ENCODE results near the gene SLC4A1.

The SLC4A1 gene

DNA sequence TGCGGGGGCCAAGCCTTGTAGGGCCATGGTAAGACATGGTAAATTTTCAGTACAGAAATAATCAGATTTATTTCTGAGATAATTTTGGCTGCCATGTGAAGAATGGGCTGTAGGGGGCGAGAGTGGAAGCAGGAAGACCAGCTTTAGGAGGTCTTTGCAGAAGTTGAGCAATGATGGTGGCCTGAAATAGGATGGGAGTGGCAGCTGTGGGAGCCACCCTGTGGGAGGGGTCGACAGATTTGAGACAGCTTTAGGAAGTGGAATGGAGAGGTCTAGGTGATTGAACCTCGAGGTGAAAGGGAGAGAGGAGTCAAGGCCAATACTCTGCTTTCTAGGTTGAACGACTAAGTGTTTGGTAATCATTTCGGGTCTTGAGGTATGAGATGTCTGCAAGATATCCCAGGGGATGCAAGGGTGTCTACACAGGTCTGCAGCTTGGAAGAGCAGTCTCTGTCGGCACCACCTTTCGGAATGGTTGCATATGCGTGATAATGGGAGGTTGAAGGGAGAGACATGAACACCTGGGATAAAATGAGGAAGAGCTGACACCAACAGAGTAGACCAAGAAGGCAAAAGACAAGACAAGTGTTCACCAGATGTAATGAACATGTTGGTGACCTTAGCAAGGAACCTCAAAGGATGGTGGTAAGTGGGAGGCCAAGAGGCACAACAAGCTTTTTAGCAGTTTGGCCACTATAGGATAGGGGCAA is 64.0 kb downstream of the SLC4A1 start:
- peaks cover 14% of the 10 kb centered on the region for H3K36me3 ChIP-seq (ENCODE audit: control insufficient read depth, insufficient read depth, low read length)
- no peak overlapping the region for H3K9ac ChIP-seq (ENCODE audit: low read length)
- peaks cover 18% of the 10 kb centered on the region for H3K4me1 ChIP-seq (ENCODE audit: control insufficient read depth, insufficient read depth, low read length)
- no peaks in the 10 kb centered on the region for H3K27me3 ChIP-seq (ENCODE audit: control insufficient read depth, insufficient read depth, low read length)
- no peak overlapping the region for H3K4me3 ChIP-seq (ENCODE audit: low read length)
- H3K9me3 ChIP-seq (ENCODE audit: control insufficient read depth, low read length), result no peaks in the 10 kb centered on the region

DNA sequence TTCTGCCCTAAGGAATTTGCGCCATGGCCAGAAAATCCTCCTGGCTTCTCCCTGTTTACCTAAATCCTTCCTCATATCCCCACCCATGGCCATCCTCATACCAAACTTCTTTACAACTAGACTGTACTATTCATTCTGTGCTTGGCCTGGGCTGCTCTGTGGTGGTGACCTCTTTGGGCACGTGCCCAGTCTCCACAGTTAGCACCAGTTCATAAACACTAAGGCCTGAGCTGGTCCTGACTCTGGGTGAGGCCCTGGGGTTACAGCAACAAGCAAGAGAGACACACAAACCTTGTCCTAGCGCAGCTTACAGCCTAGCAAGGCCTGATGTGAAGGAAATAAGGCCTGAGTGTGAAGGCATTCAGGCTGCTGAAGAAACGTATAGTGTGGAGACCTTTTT is 65.2 kb downstream of the SLC4A1 start:
- Histone ChIP-seq H3K9ac (ENCODE audit: low read length) (no peak overlapping the region), H3K4me3 (ENCODE audit: low read length) (no peak overlapping the region), H3K27me3 (ENCODE audit: control insufficient read depth, insufficient read depth, low read length) (no peaks in the 10 kb centered on the region), H3K9me3 (ENCODE audit: control insufficient read depth, low read length) (no peaks in the 10 kb centered on the region), H3K36me3 (ENCODE audit: control insufficient read depth, insufficient read depth, low read length) (peaks cover 7% of the 10 kb centered on the region), H3K4me1 (ENCODE audit: control insufficient read depth, insufficient read depth, low read length) (peaks cover 26% of the 10 kb centered on the region)

DNA sequence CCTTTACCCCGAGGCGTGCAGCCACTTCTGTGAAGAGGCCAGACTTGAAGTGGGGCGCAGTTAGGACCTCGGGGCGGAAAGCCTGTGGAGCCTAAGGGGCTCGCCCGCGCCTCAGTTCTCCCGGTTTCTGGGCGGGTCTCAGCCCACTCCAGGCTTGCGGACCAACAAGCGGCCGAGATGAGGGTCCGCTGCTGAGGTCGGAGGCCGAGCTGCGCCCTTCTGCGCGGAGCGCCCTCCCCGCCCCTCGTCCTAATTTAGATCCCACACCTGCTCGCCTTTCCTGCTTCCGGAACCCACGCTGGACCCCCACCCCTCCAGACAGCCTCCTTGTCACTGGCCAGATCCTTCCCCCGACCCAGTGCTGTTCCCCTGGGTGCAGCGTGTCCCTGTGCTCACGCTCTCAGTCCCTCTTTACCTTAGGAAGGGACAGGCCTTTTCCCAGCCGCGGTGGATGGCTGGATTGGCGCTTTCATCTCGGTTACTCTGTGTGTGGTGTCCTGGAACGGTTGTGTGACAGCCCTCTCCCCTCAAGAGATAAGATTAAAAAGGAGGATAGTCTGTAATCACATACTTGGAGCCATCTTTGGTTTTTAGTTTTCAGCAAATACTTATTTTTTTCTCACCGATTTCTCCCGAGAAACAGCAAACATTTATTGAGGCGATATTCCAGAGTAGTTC is 67.3 kb downstream of the SLC4A1 start:
- H3K4me1 ChIP-seq (ENCODE audit: control insufficient read depth, insufficient read depth, low read length), result peaks cover 27% of the 10 kb centered on the region
- H3K27me3 ChIP-seq (ENCODE audit: control insufficient read depth, insufficient read depth, low read length), result no peaks in the 10 kb centered on the region
- peak overlapping the region; percentile 35 for H3K4me3 ChIP-seq (ENCODE audit: low read length)
- no peaks in the 10 kb centered on the region for H3K36me3 ChIP-seq (ENCODE audit: control insufficient read depth, insufficient read depth, low read length)
- H3K9me3 ChIP-seq (ENCODE audit: control insufficient read depth, low read length), result no peaks in the 10 kb centered on the region
- peak overlapping the region; percentile 92 for H3K9ac ChIP-seq (ENCODE audit: low read length)

DNA sequence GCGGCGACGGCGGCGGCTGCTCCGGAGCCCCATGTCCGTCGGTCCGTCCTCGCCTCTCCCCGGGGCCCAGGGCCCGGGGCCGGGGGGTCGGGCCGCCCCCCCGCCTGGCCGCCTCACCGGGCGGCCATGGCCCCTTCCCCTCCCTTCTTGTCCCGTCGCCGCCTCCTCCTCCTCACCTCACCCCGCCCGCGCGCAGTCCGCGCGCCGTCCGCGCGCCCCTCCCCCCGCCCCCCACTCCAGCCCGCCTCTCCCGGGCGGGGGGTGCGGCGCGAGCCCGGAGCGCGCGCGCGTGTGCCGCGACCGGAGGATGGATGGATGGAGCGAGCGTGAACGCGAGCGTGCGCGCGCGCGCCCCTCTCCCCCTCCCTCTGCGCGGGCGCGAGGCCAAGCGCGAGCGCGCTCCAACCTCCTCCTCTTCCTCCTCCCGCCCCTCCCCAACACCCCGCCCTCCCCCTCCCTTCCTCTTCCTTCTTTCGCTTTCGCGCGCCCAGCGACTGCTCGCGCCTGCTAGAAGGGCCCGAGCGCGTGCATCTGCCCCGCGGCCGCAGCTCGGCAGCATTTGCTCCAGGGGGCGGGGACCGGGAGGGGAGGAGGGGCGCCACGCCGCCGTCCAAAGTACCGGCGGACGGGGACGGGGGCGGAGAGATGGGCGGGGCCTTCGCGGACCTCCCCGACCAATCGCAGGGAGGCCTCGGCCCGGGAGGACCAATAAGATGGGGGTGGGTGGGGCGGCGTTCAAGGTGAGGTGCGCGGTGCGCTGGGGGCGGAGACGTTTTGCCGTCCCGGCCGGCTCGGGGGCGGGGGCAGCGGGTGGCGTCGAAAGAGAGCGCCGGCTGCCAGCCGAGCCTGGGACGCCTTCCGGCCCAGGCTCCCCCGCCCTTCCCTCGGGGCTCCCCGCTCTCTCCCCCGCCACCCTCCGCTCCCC is 68.1 kb downstream of the SLC4A1 start, which contains the start of gene ATXN7L3:
Gene ATXN7L3, minus strand, starts transcription at position 332 of the 925 bp plus-strand sequence. CDS start 1,814 bp downstream, outside the sequence.
- H3K27me3 ChIP-seq (ENCODE audit: control insufficient read depth, insufficient read depth, low read length), result no peaks in the 10 kb centered on the region
- H3K36me3 ChIP-seq (ENCODE audit: control insufficient read depth, insufficient read depth, low read length), result no peaks in the 10 kb centered on the region
- H3K4me1 ChIP-seq (ENCODE audit: control insufficient read depth, insufficient read depth, low read length), result peaks cover 27% of the 10 kb centered on the region
- peak within 1 kb of the TSS; percentile 83 for H3K4me3 ChIP-seq (ENCODE audit: low read length)
- H3K9me3 ChIP-seq (ENCODE audit: control insufficient read depth, low read length), result no peaks in the 10 kb centered on the region
- peak within 1 kb of the TSS; percentile 96 for H3K9ac ChIP-seq (ENCODE audit: low read length)

DNA sequence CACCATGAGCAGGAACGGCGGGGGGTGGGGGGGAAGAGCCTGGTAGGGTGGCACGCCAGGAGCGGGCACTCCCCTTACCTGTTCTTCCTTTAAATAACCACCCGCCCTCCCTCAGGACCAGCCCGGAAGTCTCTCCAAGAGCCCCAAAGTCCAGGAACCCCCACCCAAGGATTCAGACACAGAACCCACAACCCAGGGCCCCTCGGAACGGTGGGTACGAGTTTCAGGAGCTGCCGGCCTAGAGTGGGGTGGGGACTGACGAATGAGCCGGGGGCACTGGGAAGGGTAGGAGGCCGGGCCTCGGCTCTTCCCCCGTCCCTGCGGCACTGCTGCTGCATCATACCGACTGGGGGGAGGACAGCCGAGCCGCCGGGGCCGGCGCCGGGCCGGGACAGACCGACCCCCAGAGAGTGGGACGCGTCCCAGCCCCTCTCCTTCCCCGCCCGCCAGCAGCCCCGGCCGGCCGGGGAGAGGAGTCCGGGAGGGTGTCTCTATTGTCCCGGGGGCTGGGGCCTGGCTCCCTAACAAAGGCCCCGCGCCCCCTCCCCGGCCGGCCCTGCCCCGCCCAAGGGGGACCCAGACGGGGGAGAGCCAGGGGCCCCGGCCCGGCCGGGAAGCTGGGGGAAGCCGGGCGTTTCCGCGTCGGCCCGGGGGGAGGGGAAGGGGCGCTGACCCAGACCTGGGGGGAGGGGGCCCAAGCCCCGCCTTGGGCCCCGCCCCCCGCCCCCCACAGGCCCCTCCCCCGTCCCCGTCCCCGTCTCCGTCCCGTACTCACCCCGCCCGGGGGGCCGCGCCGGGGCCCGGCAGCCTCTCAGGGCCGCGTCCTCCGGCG is 69.0 kb downstream of the SLC4A1 start:
- Histone ChIP-seq H3K36me3 (ENCODE audit: control insufficient read depth, insufficient read depth, low read length) (no peaks in the 10 kb centered on the region), H3K27me3 (ENCODE audit: control insufficient read depth, insufficient read depth, low read length) (no peaks in the 10 kb centered on the region), H3K4me3 (ENCODE audit: low read length) (peak overlapping the region; percentile 83), H3K4me1 (ENCODE audit: control insufficient read depth, insufficient read depth, low read length) (peaks cover 20% of the 10 kb centered on the region), H3K9ac (ENCODE audit: low read length) (peak overlapping the region; percentile 96), H3K9me3 (ENCODE audit: control insufficient read depth, low read length) (no peaks in the 10 kb centered on the region)
